PC-3 (cell line): ENCODE data around the gene PADI2. TPM values are rescaled to one million over a fixed set of nuclear protein-coding genes. Genes with fewer than 3 reads are reported as not detected.
A peak's percentile ranks its signal among the peaks of the same experiment; 100 is the strongest.

Experiments used
- ATAC-seq: fragments of 200-7000 bp; cut with Tn5 transposase; 2 replicates; pipeline ENCODE4 v1.9.1; 2020; ENCODE audit warnings: mild to moderate bottlenecking, moderate library complexity
- BruUV-seq: library from RNA; stranded (reverse); fragments of 400-500 nt; replicated peaks from 2 replicates; lab custom pipeline; 2021; lab: Mats Ljungman, UMichigan
- CTCF ChIA-PET: fragments of 300-600 bp; sonication (Branson Sonifier 250); formaldehyde crosslinking; loops from one replicate; lab custom pipeline; 2022; ENCODE audit warnings: antibody characterized with exemption; lab: Charles Lee
- POLR2A ChIA-PET: fragments of 300-600 bp; sonication (Branson Sonifier 250); formaldehyde crosslinking; loops from one replicate; lab custom pipeline; 2022; ENCODE audit warnings: antibody characterized with exemption; ENCODE audit not compliant: unreplicated experiment; lab: Charles Lee
- DNase-seq: peaks from one replicate; pipeline ENCODE4 v3.0.0-alpha.2; 2015
- H2AFZ ChIP-seq: fragments of 300-600 bp; sonication (generic); 2 replicates; pipeline ENCODE4 v1.6.0; 2016; ENCODE audit warnings: antibody characterized with exemption, low read length
- H3F3A ChIP-seq: fragments of 300-600 bp; sonication (generic); one replicate; pipeline ENCODE4 v1.6.0; 2017; ENCODE audit warnings: antibody characterized with exemption, low read length, control low read depth, mild to moderate bottlenecking; ENCODE audit not compliant: unreplicated experiment
- H3K27ac ChIP-seq: fragments of 300-600 bp; sonication (generic); 2 replicates; pipeline ENCODE4 v1.5.1; 2016; ENCODE audit warnings: mild to moderate bottlenecking, low read length
- H3K27me3 ChIP-seq: fragments of 300-600 bp; sonication (generic); 2 replicates; pipeline ENCODE4 v1.6.1; 2016; ENCODE audit warnings: low read length, mixed read lengths
- H3K36me3 ChIP-seq: fragments of 300-600 bp; sonication (generic); 2 replicates; pipeline ENCODE4 v1.6.1; 2016; ENCODE audit warnings: low read depth, mixed run types, low read length, mixed read lengths
- H3K4me1 ChIP-seq: fragments of 300-600 bp; sonication (generic); 2 replicates; pipeline ENCODE4 v1.5.1; 2016; ENCODE audit warnings: low read length; ENCODE audit not compliant: insufficient read depth
- H3K4me2 ChIP-seq: fragments of 300-600 bp; sonication (generic); 2 replicates; pipeline ENCODE4 v1.6.0; 2016; ENCODE audit warnings: low read length
- H3K4me3 ChIP-seq: fragments of 300-600 bp; sonication (generic); 2 replicates; pipeline ENCODE4 v1.5.1; 2016; ENCODE audit warnings: mild to moderate bottlenecking, low read length, mixed read lengths
- H3K79me2 ChIP-seq: fragments of 300-600 bp; sonication (generic); 2 replicates; pipeline ENCODE4 v1.6.1; 2017; ENCODE audit warnings: low read length, mixed read lengths
- H3K9ac ChIP-seq: fragments of 300-600 bp; sonication (generic); 2 replicates; pipeline ENCODE4 v1.6.0; 2016; ENCODE audit warnings: mild to moderate bottlenecking, low read length
- H3K9me2 ChIP-seq: fragments of 300-600 bp; sonication (generic); replicated peaks from 2 replicates; pipeline ENCODE4 v1.6.1; 2016; ENCODE audit warnings: mixed run types, low read length, mixed read lengths
- H3K9me3 ChIP-seq: fragments of 300-600 bp; sonication (generic); 2 replicates; pipeline ENCODE4 v1.6.1; 2016; ENCODE audit warnings: low read length, mixed read lengths
- H4K20me1 ChIP-seq: fragments of 300-600 bp; sonication (generic); 2 replicates; pipeline ENCODE4 v1.6.1; 2016; ENCODE audit warnings: low read length, mixed read lengths
- CTCF ChIP-seq: fragments of 300-600 bp; sonication (generic); conservative IDR thresholded peaks from 2 replicates; pipeline ENCODE4 v1.5.1; 2017; ENCODE audit warnings: antibody characterized with exemption, low read depth, mild to moderate bottlenecking, low read length
- EZH2 ChIP-seq: fragments of 300-600 bp; sonication (generic); IDR thresholded peaks from one replicate; pipeline ENCODE4 v1.6.1; 2017; ENCODE audit warnings: antibody characterized with exemption, mild to moderate bottlenecking, low read length; ENCODE audit not compliant: unreplicated experiment
- EZH2phosphoT487 ChIP-seq: fragments of 300-600 bp; sonication (generic); IDR thresholded peaks from 2 replicates; pipeline ENCODE4 v1.6.1; 2018; ENCODE audit warnings: mild to moderate bottlenecking, antibody characterized with exemption, low read length, borderline replicate concordance
- intact Hi-C: fragments of 100-400 bp; cut with micrococcal nuclease; formaldehyde crosslinking; loops from 2 replicates; pipeline ENCODE4 v1.9.0; 2023
- total RNA-seq: library from RNA; depleted of rRNA; stranded (reverse); fragments of >200 nt; gene quantifications from 2 replicates; pipeline ENCODE4 v1.2.3, GENCODE V29; 2014

PADI2 gene
- total RNA-seq, 1 experiment from 2014 or later = 2.4 TPM

- H3K27ac ChIP-seq = no peak overlapping the region
- H3K27me3 ChIP-seq = no peaks in the 10 kb centered on the region
- H2AFZ ChIP-seq = no peak overlapping the region
- H3K4me3 ChIP-seq = no peak overlapping the region
- ATAC-seq (no peak), DNase-seq (no peak)
- no peaks in the 10 kb centered on the region for H3K9me3 ChIP-seq
- no peaks in the 10 kb centered on the region for H4K20me1 ChIP-seq
- no peak for TF ChIP-seq CTCF
- no peak for TF ChIP-seq EZH2phosphoT487
- no peak for TF ChIP-seq EZH2
- H3K9me2 ChIP-seq = no peaks in the 10 kb centered on the region
- H3K4me1 ChIP-seq = no peaks in the 10 kb centered on the region
- H3K9ac ChIP-seq = no peak overlapping the region
- ChIA-PET POLR2A (no interaction called here), CTCF (no interaction called here)
- H3K36me3 ChIP-seq = no peaks in the 10 kb centered on the region
- intact Hi-C loops = no loop called here
- H3K79me2 ChIP-seq = no peaks in the 10 kb centered on the region
- no peak overlapping the region for H3K4me2 ChIP-seq
- no peaks in the 10 kb centered on the region for H3F3A ChIP-seq
- no TSS peak for BruUV-seq
Observed at GRCh38 chr1:17078991-17079868, 40.0 kb downstream of the PADI2 start.

GRCh38 chr1:17075470-17076255, 43.6 kb downstream of the PADI2 start:
- Histone ChIP-seq H3K9me2 (no peaks in the 10 kb centered on the region), H2AFZ (peak overlapping the region; percentile 63), H3K4me3 (no peak overlapping the region), H3K4me1 (no peaks in the 10 kb centered on the region), H3K79me2 (no peaks in the 10 kb centered on the region), H3K27ac (no peak overlapping the region), H3K4me2 (no peak overlapping the region), H3K36me3 (no peaks in the 10 kb centered on the region), H3K27me3 (no peaks in the 10 kb centered on the region), H3F3A (no peaks in the 10 kb centered on the region), H3K9ac (no peak overlapping the region), H3K9me3 (no peaks in the 10 kb centered on the region), H4K20me1 (no peaks in the 10 kb centered on the region)
- ChIA-PET POLR2A (no interaction called here), CTCF (interaction anchor here (0.5 to 1.1 kb wide), 10 partner anchors 10 to 693 kb away, joined by 3 to 6 read pairs (median 4); no protein-coding TSS in a partner anchor)
- DNase-seq (peak; percentile 72), ATAC-seq (peak; percentile 96)
- TF ChIP-seq CTCF = peak; percentile 76
- no peak for TF ChIP-seq EZH2
- TF ChIP-seq EZH2phosphoT487 = no peak
- intact Hi-C loops = loop anchor here (1.0 kb wide), 1 partner anchor 16 kb away; no protein-coding TSS in a partner anchor
- BruUV-seq = no TSS peak
